Endodermal cell (in vitro differentiated cells): ENCODE measurements around the gene C6orf62. TPM values are rescaled to one million over a fixed set of nuclear protein-coding genes. Genes with fewer than 3 reads are reported as not detected.
A peak's percentile ranks its signal among the peaks of the same experiment; 100 is the strongest.
"Not testable (repeated sequence)": the region's sequence is repeated elsewhere in the genome, so short reads cannot be mapped to it uniquely, and the experiment has no call there.

Source experiments
- DNase-seq: peaks from one replicate; pipeline ENCODE4 v3.0.0-alpha.2; 2017
- H3K27ac ChIP-seq: 2 replicates; pipeline ENCODE4 v1.5.1; 2013; ENCODE audit warnings: mild to moderate bottlenecking, low read depth, low read length, moderate library complexity
- H3K27me3 ChIP-seq: 2 replicates; pipeline ENCODE4 v1.6.1; 2013; ENCODE audit warnings: mild to moderate bottlenecking, low read length, moderate library complexity; ENCODE audit not compliant: insufficient read depth, control insufficient read depth, poor library complexity, severe bottlenecking
- H3K36me3 ChIP-seq: 2 replicates; pipeline ENCODE4 v1.7.0; 2013; ENCODE audit warnings: mild to moderate bottlenecking, low read length, moderate library complexity; ENCODE audit not compliant: control insufficient read depth, insufficient read depth
- H3K4me1 ChIP-seq: one replicate; pipeline ENCODE4 v1.7.0; 2013; ENCODE audit warnings: low read length; ENCODE audit not compliant: control insufficient read depth, insufficient read depth
- H3K4me3 ChIP-seq: 2 replicates; pipeline ENCODE4 v1.5.1; 2013; ENCODE audit warnings: mild to moderate bottlenecking, low read length, moderate library complexity
- H3K9ac ChIP-seq: 2 replicates; pipeline ENCODE4 v1.6.1; 2013; ENCODE audit warnings: mild to moderate bottlenecking, low read length, moderate library complexity; ENCODE audit not compliant: poor library complexity, severe bottlenecking; ENCODE audit errors: extremely low read depth
- H3K9me3 ChIP-seq: 2 replicates; pipeline ENCODE4 v1.6.1; 2013; ENCODE audit warnings: mild to moderate bottlenecking, low read length, moderate library complexity; ENCODE audit not compliant: control insufficient read depth
- H3K27ac Mint-ChIP-seq: 2 replicates; pipeline ENCODE4 v1.8.0; 2020; ENCODE audit warnings: mixed read lengths
- H3K27me3 Mint-ChIP-seq: 2 replicates; pipeline ENCODE4 v1.8.0; 2021; ENCODE audit warnings: mild to moderate bottlenecking, mixed read lengths; ENCODE audit not compliant: insufficient read depth
- H3K36me3 Mint-ChIP-seq: 2 replicates; pipeline ENCODE4 v1.8.0; 2020; ENCODE audit warnings: low read depth, mixed read lengths
- H3K4me1 Mint-ChIP-seq: 2 replicates; pipeline ENCODE4 v1.8.0; 2020; ENCODE audit warnings: mixed read lengths
- H3K4me3 Mint-ChIP-seq: 2 replicates; pipeline ENCODE4 v1.8.0; 2020; ENCODE audit warnings: mild to moderate bottlenecking, moderate library complexity, mixed read lengths
- H3K9me3 Mint-ChIP-seq: 2 replicates; pipeline ENCODE4 v1.8.0; 2020; ENCODE audit warnings: mild to moderate bottlenecking, mixed read lengths
- WGBS, 2 experiments: methylation state at CpG; one replicate each; pipeline versions ENCODE4 v1.1.5 to v1.1.7; 2013; ENCODE audit warnings: missing lambda C conversion rate in 2 of 2, mixed read lengths in 1 of 2; ENCODE audit not compliant: insufficient coverage in 1 of 2, insufficient read length in 1 of 2; 5-methylcytosine and 5-hydroxymethylcytosine counted together
- long read RNA-seq, 4 experiments: library from polyadenylated mRNA in 2 of 4; library from RNA in 1 of 4; library from capped mRNA in 1 of 4; stranded (forward) in 3 of 4; unstranded in 1 of 4; transcript quantifications; one replicate each; pipeline ENCODE4 v2.0.0, GENCODE V29; 2020 to 2021; ENCODE audit warnings: inconsistent platforms in 1 of 4
- polyA plus RNA-seq, 2 experiments: library from polyadenylated mRNA; stranded (reverse); fragments of 50-300 nt; gene quantifications; one replicate each; pipeline ENCODE4 v1.2.3, GENCODE V29; 2013
- total RNA-seq, 2 donors: library from RNA; stranded (reverse); fragmentation: NEBNext Ultra II Directional in 1 of 2; extraction: Animal tissue kit (Norgen Biotek cat#: 25700) in 1 of 2; gene quantifications; 2 replicates in 1 of 2; 3 replicates in 1 of 2; pipeline ENCODE4 v1.2.1, GENCODE V29; 2021
- TF ChIP-seq, protein P1 (sequence below): fragments of 200-600 bp; sonication (generic); conservative IDR thresholded peaks from 2 replicates; pipeline ENCODE4 v1.5.0; 2021; ENCODE audit warnings: antibody characterized with exemption, mild to moderate bottlenecking

Gene C6orf62
- total RNA-seq: 100 to 1,000 TPM; 106 to 120 TPM
- polyA plus RNA-seq (2013, experiment 1 of 2): 83.3 TPM
- 74.9 TPM for polyA plus RNA-seq (2013, experiment 2 of 2)
- long read RNA-seq, experiment 1, full-length matches to known transcripts: 24 of 44 reads
- long read RNA-seq, experiment 1, partial matches to known transcripts: 4 of 44 reads
- long read RNA-seq, experiment 1, other reads (novel, unspliced or antisense): 16 of 44 reads
- long read RNA-seq, experiment 2, full-length matches to known transcripts: 6 of 18 reads
- long read RNA-seq, experiment 2, partial matches to known transcripts: 7 of 18 reads
- long read RNA-seq, experiment 2, other reads (novel, unspliced or antisense): 5 of 18 reads
- long read RNA-seq, experiment 3, full-length matches to known transcripts: 3 of 6 reads
- long read RNA-seq, experiment 3, partial matches to known transcripts: 1 of 6 reads
- long read RNA-seq, experiment 3, other reads (novel, unspliced or antisense): 2 of 6 reads
- long read RNA-seq, experiment 4: 0 reads

DNA sequence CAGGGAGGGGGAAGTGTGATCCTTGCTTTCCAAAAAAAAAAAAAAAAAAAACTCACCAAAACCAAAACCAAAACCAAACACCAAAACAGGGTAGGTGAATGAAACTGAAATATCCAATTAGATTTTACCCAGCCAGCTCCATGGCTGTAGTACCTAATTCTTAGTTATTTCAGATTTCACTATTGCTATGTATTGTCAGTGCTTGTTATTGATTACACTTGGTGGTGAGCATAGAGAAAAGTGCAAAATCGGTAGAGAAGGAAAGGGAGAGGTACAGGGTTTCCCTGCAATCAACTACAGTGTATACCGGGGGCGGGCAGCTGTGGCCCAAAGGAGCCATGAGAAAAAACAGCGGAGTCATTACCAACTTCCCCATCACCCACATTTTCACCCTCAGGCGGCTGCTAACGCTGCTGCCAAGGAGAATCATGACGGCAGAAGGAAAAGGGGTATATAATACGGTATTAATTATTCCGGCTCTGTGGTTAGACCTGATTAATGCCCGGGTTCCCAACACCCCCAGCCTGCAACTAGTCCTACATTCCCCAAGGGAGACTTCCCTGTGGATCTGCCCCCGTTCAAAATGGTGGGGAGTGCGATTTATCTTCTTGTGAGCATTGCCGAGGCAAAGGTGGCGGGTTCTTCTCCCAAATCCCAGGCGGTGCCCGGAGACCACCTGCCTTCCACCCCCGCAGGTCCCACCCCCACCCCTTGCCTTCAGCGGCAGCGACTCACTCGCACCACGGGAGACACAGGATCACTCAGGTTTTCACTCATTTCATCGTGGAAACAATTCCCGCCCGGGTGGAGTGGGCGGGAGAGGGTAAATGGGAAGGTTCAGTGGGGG, at the start of gene C6orf62:
Gene C6orf62, minus strand, starts transcription at position 30 of the 847 bp plus-strand sequence. CDS start 486 bp downstream, outside the sequence.
- peak within 1 kb of the TSS; percentile 98 for H3K4me3 Mint-ChIP-seq
- H3K9ac ChIP-seq: peak within 1 kb of the TSS; percentile 100
- peak within 1 kb of the TSS; percentile 89 for H3K4me3 ChIP-seq
- peak; percentile 53 for DNase-seq
- TF ChIP-seq, protein P1, sequence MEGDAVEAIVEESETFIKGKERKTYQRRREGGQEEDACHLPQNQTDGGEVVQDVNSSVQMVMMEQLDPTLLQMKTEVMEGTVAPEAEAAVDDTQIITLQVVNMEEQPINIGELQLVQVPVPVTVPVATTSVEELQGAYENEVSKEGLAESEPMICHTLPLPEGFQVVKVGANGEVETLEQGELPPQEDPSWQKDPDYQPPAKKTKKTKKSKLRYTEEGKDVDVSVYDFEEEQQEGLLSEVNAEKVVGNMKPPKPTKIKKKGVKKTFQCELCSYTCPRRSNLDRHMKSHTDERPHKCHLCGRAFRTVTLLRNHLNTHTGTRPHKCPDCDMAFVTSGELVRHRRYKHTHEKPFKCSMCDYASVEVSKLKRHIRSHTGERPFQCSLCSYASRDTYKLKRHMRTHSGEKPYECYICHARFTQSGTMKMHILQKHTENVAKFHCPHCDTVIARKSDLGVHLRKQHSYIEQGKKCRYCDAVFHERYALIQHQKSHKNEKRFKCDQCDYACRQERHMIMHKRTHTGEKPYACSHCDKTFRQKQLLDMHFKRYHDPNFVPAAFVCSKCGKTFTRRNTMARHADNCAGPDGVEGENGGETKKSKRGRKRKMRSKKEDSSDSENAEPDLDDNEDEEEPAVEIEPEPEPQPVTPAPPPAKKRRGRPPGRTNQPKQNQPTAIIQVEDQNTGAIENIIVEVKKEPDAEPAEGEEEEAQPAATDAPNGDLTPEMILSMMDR: no peak
- WGBS, 2 experiments: 2% methylated on average over 22 of the region's 25 CpGs; no CpG with 5 or more reads in 1 of the 2 experiments
- H3K27ac ChIP-seq: peak within 1 kb of the TSS; percentile 98
- H3K9me3 Mint-ChIP-seq: no peaks in the 10 kb centered on the region
- H3K4me1 Mint-ChIP-seq: peaks cover 34% of the 10 kb centered on the region
- H3K4me1 ChIP-seq: peaks cover 5% of the 10 kb centered on the region
- H3K9me3 ChIP-seq: no peaks in the 10 kb centered on the region
- peaks cover 44% of the 10 kb centered on the region for H3K36me3 Mint-ChIP-seq
- peak within 1 kb of the TSS; percentile 99 for H3K27ac Mint-ChIP-seq
- H3K27me3 ChIP-seq: no peaks in the 10 kb centered on the region
- H3K27me3 Mint-ChIP-seq: no peaks in the 10 kb centered on the region
- peaks cover 39% of the 10 kb centered on the region for H3K36me3 ChIP-seq

DNA sequence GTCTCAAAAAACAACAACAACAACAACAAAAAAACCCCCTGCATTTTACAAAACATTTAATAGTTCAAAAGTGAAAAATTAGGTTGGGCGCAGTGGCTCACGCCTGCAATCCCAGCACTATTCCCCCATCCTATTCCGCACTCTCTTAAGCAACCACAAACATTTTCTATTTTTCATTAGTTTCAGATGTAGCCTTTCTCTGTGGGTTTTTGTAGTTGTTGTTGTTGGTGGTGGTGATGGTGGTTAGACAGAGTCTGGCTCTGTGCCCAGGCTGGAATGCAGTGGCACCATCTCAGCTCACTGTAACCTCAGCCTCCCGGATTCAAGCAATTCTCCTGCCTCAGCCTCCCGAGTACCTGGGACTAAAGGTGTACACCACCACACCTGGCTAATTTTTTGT, 49.4 kb upstream of the C6orf62 start:
- Histone ChIP-seq H3K27ac (no peak overlapping the region), H3K27me3 (no peaks in the 10 kb centered on the region), H3K9me3 (no peaks in the 10 kb centered on the region), H3K36me3 (no peaks in the 10 kb centered on the region), H3K9ac (no peak overlapping the region), H3K4me3 (no peak overlapping the region), H3K4me1 (no peaks in the 10 kb centered on the region)
- Mint-ChIP-seq H3K9me3 (peaks cover 5% of the 10 kb centered on the region), H3K27ac (no peak overlapping the region), H3K27me3 (no peaks in the 10 kb centered on the region), H3K4me1 (no peaks in the 10 kb centered on the region), H3K36me3 (no peaks in the 10 kb centered on the region), H3K4me3 (no peak overlapping the region)
- DNase-seq: no peak
- 95 to 100% methylated on average over 2 to 4 of the region's 5 CpGs for WGBS, 2 experiments
- TF ChIP-seq, protein P1: no peak

DNA sequence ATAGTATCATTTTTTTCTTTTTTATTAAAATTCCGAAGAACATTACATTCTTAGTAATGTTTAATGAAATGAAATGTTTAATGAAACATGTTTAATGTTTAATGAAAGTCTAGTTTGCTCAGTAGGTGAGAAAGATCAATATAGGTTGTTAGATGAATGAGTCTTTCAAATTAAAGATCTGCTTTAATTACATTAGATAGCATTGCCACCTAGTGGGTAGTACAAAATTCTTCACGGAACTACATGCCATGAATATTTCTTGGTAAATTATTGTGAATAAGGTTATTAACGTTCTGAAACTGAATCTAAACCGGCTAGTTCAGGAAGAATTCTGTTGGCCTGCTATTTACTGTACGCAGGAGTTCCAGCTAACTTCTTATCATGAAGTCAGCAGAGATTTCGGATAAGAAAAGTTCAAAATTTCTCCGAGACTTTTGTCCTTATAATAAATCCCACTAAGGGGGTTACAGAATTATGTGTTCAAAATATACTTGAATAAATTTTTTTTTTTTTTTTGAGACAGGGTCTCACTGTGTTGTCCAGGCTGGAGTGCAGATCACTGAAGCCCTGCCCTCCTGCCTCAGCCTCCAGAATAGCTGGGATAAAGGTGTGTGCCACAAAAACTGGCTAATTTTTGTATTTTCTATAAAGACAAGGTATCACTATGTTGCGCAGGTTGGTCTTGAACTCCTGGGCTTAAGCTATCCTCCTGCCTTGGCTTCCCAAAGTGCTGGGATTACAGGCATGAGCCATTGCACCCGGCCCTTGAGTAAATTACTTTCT, 47.9 kb upstream of the C6orf62 start:
- no peaks in the 10 kb centered on the region for H3K9me3 ChIP-seq
- no peak overlapping the region for H3K4me3 Mint-ChIP-seq
- H3K36me3 ChIP-seq: no peaks in the 10 kb centered on the region
- no peak overlapping the region for H3K27ac Mint-ChIP-seq
- peaks cover 5% of the 10 kb centered on the region for H3K9me3 Mint-ChIP-seq
- DNase-seq: no peak
- no peaks in the 10 kb centered on the region for H3K4me1 ChIP-seq
- H3K4me1 Mint-ChIP-seq: no peaks in the 10 kb centered on the region
- no peaks in the 10 kb centered on the region for H3K27me3 Mint-ChIP-seq
- TF ChIP-seq, protein P1: peak; percentile 58
- H3K27me3 ChIP-seq: no peaks in the 10 kb centered on the region
- no peak overlapping the region for H3K4me3 ChIP-seq
- no peak overlapping the region for H3K9ac ChIP-seq
- no peaks in the 10 kb centered on the region for H3K36me3 Mint-ChIP-seq
- no peak overlapping the region for H3K27ac ChIP-seq
- WGBS, 2 experiments: 81 to 88% methylated on average over 7 to 9 of the region's 9 CpGs

DNA sequence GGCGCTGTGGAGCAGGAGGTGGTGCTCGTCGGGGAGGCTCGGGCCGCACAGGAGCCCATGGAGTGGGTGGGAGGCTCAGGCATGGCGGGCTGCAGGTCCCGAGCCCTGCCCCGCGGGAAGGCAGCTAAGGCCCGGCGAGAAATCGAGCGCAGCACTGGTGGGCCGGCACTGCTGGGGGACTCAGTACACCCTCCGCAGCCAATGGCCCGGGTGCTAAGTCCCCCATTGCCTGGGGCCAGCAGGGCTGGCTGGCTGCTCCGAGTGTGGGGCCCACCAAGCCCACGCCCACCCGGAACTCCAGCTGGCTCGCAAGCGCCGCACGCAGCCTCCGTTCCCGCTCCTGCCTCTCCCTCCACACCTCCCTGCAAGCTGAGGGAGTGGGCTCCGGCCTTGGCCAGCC, 47.0 kb upstream of the C6orf62 start:
- H3K27me3 Mint-ChIP-seq, H3K4me1 ChIP-seq, H3K4me3 ChIP-seq, H3K36me3 ChIP-seq, H3K9me3 ChIP-seq, H3K27ac Mint-ChIP-seq, H3K9me3 Mint-ChIP-seq, H3K9ac ChIP-seq, H3K4me3 Mint-ChIP-seq, H3K4me1 Mint-ChIP-seq, H3K27ac ChIP-seq, H3K27me3 ChIP-seq, DNase-seq, H3K36me3 Mint-ChIP-seq: not testable (repeated sequence)
- WGBS, 2 experiments: 98% methylated on average over 22 of the region's 26 CpGs; no CpG with 5 or more reads in 1 of the 2 experiments
